Astrocyte of the spinal cord (primary cell): Measurements from ENCODE around the gene FIBP.
A peak's percentile ranks its signal among the peaks of the same experiment; 100 is the strongest.

Source experiments
- DNase-seq: peaks from one replicate; pipeline ENCODE4 v3.0.0; 2011; ENCODE audit warnings: low read depth, low spot score
- H3K4me3 ChIP-seq: 2 replicates; pipeline ENCODE4 v1.5.1; 2011; ENCODE audit warnings: low read depth, mild to moderate bottlenecking, low read length, moderate library complexity
- CTCF ChIP-seq: IDR thresholded peaks from 2 replicates; pipeline ENCODE4 v1.5.1; 2012; ENCODE audit warnings: low read depth, mild to moderate bottlenecking, low read length, inconsistent platforms
- in situ Hi-C: cut with HindIII; loops from 2 replicates; pipeline ENCODE4 v1.10.0; 2017; ENCODE audit warnings: low sequenced_read_pairs

FIBP gene

GRCh38 chr11:65854161-65854592 lies 34.1 kb downstream of the FIBP start:
- no peak overlapping the region for H3K4me3 ChIP-seq
- DNase-seq = no peak
- TF ChIP-seq CTCF = no peak
- in situ Hi-C loops = no loop called here

- in situ Hi-C loops = no loop called here
- no peak overlapping the region for H3K4me3 ChIP-seq
Measured at GRCh38 chr11:65853246-65853979, 34.9 kb downstream of the FIBP start.

GRCh38 chr11:65852508-65853245 lies 35.6 kb downstream of the FIBP start:
- TF ChIP-seq CTCF = no peak
- no peak overlapping the region for H3K4me3 ChIP-seq
- no peak for DNase-seq
- in situ Hi-C loops = no loop called here

More at GRCh38 chr11:65853246-65853979, 34.9 kb downstream of the FIBP start:
- no peak for DNase-seq
- peak; percentile 6 for TF ChIP-seq CTCF

GRCh38 chr11:65851811-65852507 lies 36.3 kb downstream of the FIBP start:
- no peak for TF ChIP-seq CTCF
- DNase-seq = no peak
- in situ Hi-C loops = no loop called here
- no peak overlapping the region for H3K4me3 ChIP-seq

- in situ Hi-C loops = no loop called here
- peak; percentile 58 for TF ChIP-seq CTCF
- no peak for DNase-seq
- H3K4me3 ChIP-seq = no peak overlapping the region
Measured at GRCh38 chr11:65851083-65851579, 37.1 kb downstream of the FIBP start.
